ENCODE results near the gene PKP3. TPM values are rescaled to one million over a fixed set of nuclear protein-coding genes. Genes with fewer than 3 reads are reported as not detected.

The PKP3 gene
- polyA plus RNA-seq, 1 of the 3 experiments (the other 2 are of a cell fraction) = 1.4 TPM

- TF ChIP-seq SIN3A (IDR thresholded peaks at IDR 0.05; ENCODE audit: borderline replicate concordance, low read depth, low read length) = no peak
- no peak for TF ChIP-seq USF1 (IDR thresholded peaks at IDR 0.05; ENCODE audit: borderline replicate concordance, low read depth)
- TF ChIP-seq GATA2 (CRISPR knock-in tag; IDR thresholded peaks at IDR 0.05) = no peak
- no peak for TF ChIP-seq FOXM1 (IDR thresholded peaks at IDR 0.05; ENCODE audit: low read depth)
These were observed 43.3 kb downstream of the PKP3 start (continued) for GRCh38 chr11:437228-437870.

- Histone ChIP-seq H3K9ac (no peak overlapping the region), H3K4me3 (ENCODE audit: low read depth in 2 of 2, low read length in 1 of 2) (no peak overlapping the region), H2AFZ (ENCODE audit: low read depth) (no peak overlapping the region), H3K27me3 (ENCODE audit: insufficient read depth) (peaks cover 21% of the 10 kb centered on the region), H3K4me1 (ENCODE audit: control insufficient read depth in 1 of 2, insufficient read depth in 2 of 2, low read depth in 1 of 2, low read length in 1 of 2) (peaks cover 0 to 12% of the 10 kb centered on the region in 2 experiments; a peak in 1 of 4 replicates), H3F3A (replicated peaks; ENCODE audit: insufficient read depth) (no peaks in the 10 kb centered on the region), H3K9me3 (no peaks in the 10 kb centered on the region), H3K4me2 (no peak overlapping the region), H3K27ac (ENCODE audit: low read depth in 2 of 2, low read length in 1 of 2) (no peak overlapping the region), H3K79me2 (ENCODE audit: insufficient read depth) (no peaks in the 10 kb centered on the region), H3K9me2 (no peaks in the 10 kb centered on the region), H3K36me3 (replicated peaks in 1 of 2; ENCODE audit: control insufficient read depth in 1 of 2, insufficient read depth in 2 of 2, low read length in 1 of 2) (no peaks in the 10 kb centered on the region), H4K20me1 (ENCODE audit: insufficient read depth) (no peaks in the 10 kb centered on the region)
- WGBS (ENCODE audit: low lambda C conversion rate) = 75% methylated on average over 12 of the region's 21 CpGs
- CTCF ChIA-PET = interaction anchor here (1.3 to 3.1 kb wide), 2 partner anchors 10 to 12 kb away, joined by 3 to 15 read pairs; partner anchors contain the start of gene PTDSS2
- POLR2A ChIA-PET = interaction anchor here (0.6 to 1.5 kb wide), 2 partner anchors 10 kb away, joined by 3 to 4 read pairs; no protein-coding TSS in a partner anchor
- no peak for DNase-seq
- no peak for TF ChIP-seq ELF1 (IDR thresholded peaks at IDR 0.05)
These were observed 44.3 kb downstream of the PKP3 start for GRCh38 chr11:438101-438844.

- H3K79me2 ChIP-seq (ENCODE audit: insufficient read depth) = no peaks in the 10 kb centered on the region
- H3K4me3 ChIP-seq (ENCODE audit: low read depth in 2 of 2, low read length in 1 of 2) = no peak overlapping the region
- no peaks in the 10 kb centered on the region for H3K9me3 ChIP-seq
- no peaks in the 10 kb centered on the region for H4K20me1 ChIP-seq (ENCODE audit: insufficient read depth)
- no peak overlapping the region for H3K4me2 ChIP-seq
- H3K36me3 ChIP-seq (replicated peaks in 1 of 2; ENCODE audit: control insufficient read depth in 1 of 2, insufficient read depth in 2 of 2, low read length in 1 of 2) = no peaks in the 10 kb centered on the region
- peaks cover 12% of the 10 kb centered on the region for H3K27me3 ChIP-seq (ENCODE audit: insufficient read depth)
- POLR2A ChIA-PET = interaction anchor here (1.1 to 1.5 kb wide), 2 partner anchors 9 to 27 kb away, joined by 4 read pairs; no protein-coding TSS in a partner anchor
- H3K9ac ChIP-seq = no peak overlapping the region
- no peak overlapping the region for H3K27ac ChIP-seq (ENCODE audit: low read depth in 2 of 2, low read length in 1 of 2)
- DNase-seq = no peak
- CTCF ChIA-PET = interaction anchor here (1.2 to 3.1 kb wide), 3 partner anchors 9 to 11 kb away, joined by 3 to 15 read pairs (median 4); partner anchors contain the start of gene PTDSS2
- no peaks in the 10 kb centered on the region for H3F3A ChIP-seq (replicated peaks; ENCODE audit: insufficient read depth)
- peaks cover 0 to 12% of the 10 kb centered on the region in 2 experiments; a peak in 1 of 4 replicates for H3K4me1 ChIP-seq (ENCODE audit: control insufficient read depth in 1 of 2, insufficient read depth in 2 of 2, low read depth in 1 of 2, low read length in 1 of 2)
- 65% methylated on average over 17 of the region's 23 CpGs for WGBS (ENCODE audit: low lambda C conversion rate)
- no peak overlapping the region for H2AFZ ChIP-seq (ENCODE audit: low read depth)
- H3K9me2 ChIP-seq = no peaks in the 10 kb centered on the region
- no peak for TF ChIP-seq JUND (IDR thresholded peaks at IDR 0.05)
- no peak for TF ChIP-seq USF2 (IDR thresholded peaks at IDR 0.05; ENCODE audit: borderline replicate concordance, low read depth, low read length)
- TF ChIP-seq USF1 (IDR thresholded peaks at IDR 0.05; ENCODE audit: borderline replicate concordance, low read depth) = no peak
- no peak for TF ChIP-seq FOSL2 (IDR thresholded peaks at IDR 0.05; ENCODE audit: borderline replicate concordance, low read depth)
- TF ChIP-seq IRF3 (IDR thresholded peaks at IDR 0.05; ENCODE audit: low read depth, low read length) = no peak
- TF ChIP-seq ELF1 (IDR thresholded peaks at IDR 0.05) = no peak
- TF ChIP-seq ZBTB33 (IDR thresholded peaks at IDR 0.05; ENCODE audit: borderline replicate concordance, low read depth) = no peak
- no peak for TF ChIP-seq GABPA (IDR thresholded peaks at IDR 0.05; ENCODE audit: low read depth)
- TF ChIP-seq CTCF (IDR thresholded peaks at IDR 0.05) = no peak
- no peak for TF ChIP-seq RAD21 (IDR thresholded peaks at IDR 0.05; ENCODE audit: low read length)
These were observed 45.5 kb downstream of the PKP3 start for GRCh38 chr11:439315-440064.
